Right ventricle myocardium superior (tissue), 1 donor: ENCODE measurements around the gene ZNF83. TPM values are rescaled to one million over a fixed set of nuclear protein-coding genes. Genes with fewer than 3 reads are reported as not detected.
A peak's percentile ranks its signal among the peaks of the same experiment; 100 is the strongest.
"Not testable (repeated sequence)": the region's sequence is repeated elsewhere in the genome, so short reads cannot be mapped to it uniquely, and the experiment has no call there.

ENCODE experiments used
- ATAC-seq: fragments of 200-7000 bp; cut with Tn5 transposase; one replicate; pipeline ENCODE4 v1.9.1; 2020; ENCODE audit warnings: mild to moderate bottlenecking; ENCODE audit not compliant: poor library complexity
- DNase-seq: peaks from one replicate; pipeline ENCODE4 v3.0.0-alpha.2; 2020
- intact Hi-C: fragments of 100-400 bp; cut with DNase I; formaldehyde crosslinking; loops from one replicate; pipeline ENCODE4 v1.11.2; 2022
- total RNA-seq: library from RNA; stranded (reverse); fragmentation: NEBNext Ultra II Directional; extraction: Animal tissue kit (Norgen Biotek cat#: 25700); gene quantifications from one replicate; pipeline ENCODE4 v1.2.1, GENCODE V29; 2021
- donor health status: DM: no; HTN: yes; CAD: no; lungs with severe emphysema.

Gene ZNF83
- total RNA-seq, 1 donor from 2014 or later = 15.6 TPM

- ATAC-seq = no peak
- no peak for DNase-seq
- intact Hi-C loops = no loop called here
These were observed 10.3 kb upstream of the ZNF83 start for GRCh38 chr19:52648336-52649016.

- ATAC-seq = no peak
- intact Hi-C loops = no loop called here
- DNase-seq = no peak
These were observed 8.5 kb upstream of the ZNF83 start for GRCh38 chr19:52646571-52647217.

- DNase-seq = no peak
- intact Hi-C loops = no loop called here
- no peak for ATAC-seq
These were observed 2.8 kb upstream of the ZNF83 start for GRCh38 chr19:52640916-52641315.

- ATAC-seq (no peak), DNase-seq (no peak)
- intact Hi-C loops = no loop called here
These were observed 1.8 kb upstream of the ZNF83 start for GRCh38 chr19:52639996-52640395.

GRCh38 chr19:52638601-52639000 is 446 bp upstream of the ZNF83 start:
- DNase-seq = peak; percentile 49
- ATAC-seq = peak; percentile 25
- intact Hi-C loops = no loop called here

- ATAC-seq = no peak
- no peak for DNase-seq
- intact Hi-C loops = no loop called here
These were observed 2.2 kb downstream of the ZNF83 start for GRCh38 chr19:52635786-52636570.

GRCh38 chr19:52627441-52627840 is 10.7 kb downstream of the ZNF83 start:
- DNase-seq, intact Hi-C loops, ATAC-seq: not testable (repeated sequence)

GRCh38 chr19:52626915-52627314 is 11.2 kb downstream of the ZNF83 start:
- intact Hi-C loops = no loop called here
- ATAC-seq = no peak
- DNase-seq = no peak

GRCh38 chr19:52622261-52622660 is 15.9 kb downstream of the ZNF83 start:
- DNase-seq = no peak
- ATAC-seq = no peak
- intact Hi-C loops = no loop called here

GRCh38 chr19:52621376-52621775 is 16.8 kb downstream of the ZNF83 start:
- ATAC-seq (no peak), DNase-seq (no peak)
- intact Hi-C loops = no loop called here

- DNase-seq (no peak), ATAC-seq (no peak)
- intact Hi-C loops = no loop called here
These were observed 24.8 kb downstream of the ZNF83 start for GRCh38 chr19:52613299-52613906.

- ATAC-seq (no peak), DNase-seq (no peak)
- intact Hi-C loops = no loop called here
These were observed 34.5 kb downstream of the ZNF83 start for GRCh38 chr19:52603558-52604207.

- intact Hi-C loops = no loop called here
- ATAC-seq (no peak), DNase-seq (no peak)
These were observed 35.2 kb downstream of the ZNF83 start for GRCh38 chr19:52602941-52603340.

GRCh38 chr19:52601974-52602366 is 36.2 kb downstream of the ZNF83 start:
- peak; percentile 45 for ATAC-seq
- intact Hi-C loops, DNase-seq: not testable (repeated sequence)

GRCh38 chr19:52601025-52601973 is 36.9 kb downstream of the ZNF83 start:
- DNase-seq (peak; percentile 97), ATAC-seq (peak; percentile 99)
- intact Hi-C loops = no loop called here

- peak; percentile 52 for DNase-seq
- intact Hi-C loops = no loop called here
These were observed 37.5 kb downstream of the ZNF83 start for GRCh38 chr19:52600639-52601024.

GRCh38 chr19:52599241-52599640 is 38.9 kb downstream of the ZNF83 start:
- DNase-seq = no peak
- intact Hi-C loops = no loop called here
- no peak for ATAC-seq

More at GRCh38 chr19:52600639-52601024, 37.5 kb downstream of the ZNF83 start:
- ATAC-seq = peak; percentile 28

GRCh38 chr19:52593441-52593840 is 44.7 kb downstream of the ZNF83 start:
- intact Hi-C loops, ATAC-seq, DNase-seq: not testable (repeated sequence)
